ENCODE measurements around the gene CATSPERZ.
A peak's percentile ranks its signal among the peaks of the same experiment; 100 is the strongest.

DNA sequence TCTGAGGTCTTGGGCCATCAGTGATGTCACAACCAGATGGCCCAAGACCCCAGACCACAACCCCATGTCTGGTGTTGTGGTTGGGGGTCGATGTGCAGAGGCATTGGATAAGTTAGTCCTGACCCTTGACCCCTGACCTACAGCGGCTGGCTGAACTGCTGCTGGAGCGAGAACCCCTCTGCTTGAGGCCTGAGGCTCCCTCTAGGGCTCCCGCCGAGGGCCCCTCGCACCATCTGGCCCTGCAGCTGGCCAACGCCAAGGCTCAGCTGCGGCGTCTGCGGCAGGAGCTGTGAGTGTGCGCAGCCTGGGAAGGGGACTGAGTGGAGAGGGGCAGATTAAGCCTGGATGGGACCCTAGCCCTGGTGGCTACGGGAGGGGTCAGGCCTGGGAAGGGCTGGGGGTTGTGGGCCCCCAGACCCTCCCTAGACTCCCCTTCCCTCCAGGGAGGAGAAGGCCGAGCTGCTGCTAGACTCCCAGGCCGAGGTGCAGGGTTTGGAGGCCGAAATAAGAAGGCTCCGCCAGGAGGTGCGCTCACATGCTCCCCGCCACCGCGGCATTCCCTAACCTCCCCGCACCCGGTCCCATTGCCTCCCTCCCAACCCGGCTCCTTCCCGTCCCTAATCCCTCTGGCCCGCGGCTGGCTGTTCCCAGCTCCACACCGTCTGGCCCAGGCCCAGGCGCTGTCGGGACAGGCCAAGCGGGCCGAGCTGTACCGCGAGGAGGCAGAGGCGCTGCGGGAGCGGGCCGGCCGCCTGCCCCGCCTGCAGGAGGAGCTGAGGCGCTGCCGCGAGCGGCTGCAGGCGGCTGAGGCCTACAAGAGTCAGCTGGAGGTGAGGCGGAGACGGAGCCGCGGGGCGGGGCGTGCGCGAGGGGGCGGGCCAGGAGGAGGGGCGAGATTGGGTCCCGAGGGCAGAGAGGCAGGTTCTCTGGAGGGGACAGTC, 42.0 kb downstream of the CATSPERZ start:
- TF ChIP-seq, protein P1, sequence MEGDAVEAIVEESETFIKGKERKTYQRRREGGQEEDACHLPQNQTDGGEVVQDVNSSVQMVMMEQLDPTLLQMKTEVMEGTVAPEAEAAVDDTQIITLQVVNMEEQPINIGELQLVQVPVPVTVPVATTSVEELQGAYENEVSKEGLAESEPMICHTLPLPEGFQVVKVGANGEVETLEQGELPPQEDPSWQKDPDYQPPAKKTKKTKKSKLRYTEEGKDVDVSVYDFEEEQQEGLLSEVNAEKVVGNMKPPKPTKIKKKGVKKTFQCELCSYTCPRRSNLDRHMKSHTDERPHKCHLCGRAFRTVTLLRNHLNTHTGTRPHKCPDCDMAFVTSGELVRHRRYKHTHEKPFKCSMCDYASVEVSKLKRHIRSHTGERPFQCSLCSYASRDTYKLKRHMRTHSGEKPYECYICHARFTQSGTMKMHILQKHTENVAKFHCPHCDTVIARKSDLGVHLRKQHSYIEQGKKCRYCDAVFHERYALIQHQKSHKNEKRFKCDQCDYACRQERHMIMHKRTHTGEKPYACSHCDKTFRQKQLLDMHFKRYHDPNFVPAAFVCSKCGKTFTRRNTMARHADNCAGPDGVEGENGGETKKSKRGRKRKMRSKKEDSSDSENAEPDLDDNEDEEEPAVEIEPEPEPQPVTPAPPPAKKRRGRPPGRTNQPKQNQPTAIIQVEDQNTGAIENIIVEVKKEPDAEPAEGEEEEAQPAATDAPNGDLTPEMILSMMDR (IDR thresholded peaks at IDR 0.05): peak; percentile 8 to 56 (median 46)
- TF ChIP-seq POLR2AphosphoS5 (IDR thresholded peaks at IDR 0.05) (peak; percentile 44 to 75 (median 60)), POLR2A (IDR thresholded peaks at IDR 0.05) (peak in 1 of 2 donors; percentile 29)
